ENCODE measurements around the gene YBX1.

DNA sequence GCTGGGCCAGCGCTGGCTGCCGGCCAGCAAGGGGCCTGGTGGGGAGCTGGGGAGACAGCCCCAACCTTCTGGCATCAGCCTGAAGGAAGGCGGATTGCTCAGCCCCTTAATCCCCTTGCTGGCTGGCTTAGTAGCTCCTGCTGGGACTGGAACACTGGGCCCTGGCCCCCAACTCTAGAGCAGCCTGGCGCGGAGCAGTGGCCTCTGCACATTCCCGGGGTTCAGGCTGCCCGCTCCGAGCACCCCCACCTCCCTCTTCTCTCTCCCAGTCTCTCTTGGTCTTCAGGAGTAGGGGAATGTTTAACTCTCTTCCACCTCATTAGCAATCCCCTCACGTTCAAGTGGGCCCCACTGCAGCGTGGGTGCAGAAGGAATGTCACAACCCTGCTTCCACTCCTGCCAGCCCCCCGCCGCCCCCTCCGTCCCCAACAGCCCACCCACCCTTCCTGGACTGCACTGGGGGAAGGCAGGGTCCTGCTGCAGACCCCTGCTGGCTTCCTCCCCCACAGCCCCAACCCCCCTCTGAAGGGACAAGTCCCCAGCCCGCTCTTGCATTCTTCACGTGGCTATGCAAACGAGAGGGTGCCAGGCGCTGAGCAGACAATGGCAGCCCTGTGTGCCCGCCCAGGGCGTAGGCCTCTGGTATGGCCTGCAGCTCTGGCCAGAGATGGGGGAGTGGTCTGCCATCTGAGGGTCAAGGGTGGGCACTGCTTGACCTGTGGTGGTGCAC, 58.8 kb downstream of the YBX1 start:
- TF ChIP-seq, protein P1, sequence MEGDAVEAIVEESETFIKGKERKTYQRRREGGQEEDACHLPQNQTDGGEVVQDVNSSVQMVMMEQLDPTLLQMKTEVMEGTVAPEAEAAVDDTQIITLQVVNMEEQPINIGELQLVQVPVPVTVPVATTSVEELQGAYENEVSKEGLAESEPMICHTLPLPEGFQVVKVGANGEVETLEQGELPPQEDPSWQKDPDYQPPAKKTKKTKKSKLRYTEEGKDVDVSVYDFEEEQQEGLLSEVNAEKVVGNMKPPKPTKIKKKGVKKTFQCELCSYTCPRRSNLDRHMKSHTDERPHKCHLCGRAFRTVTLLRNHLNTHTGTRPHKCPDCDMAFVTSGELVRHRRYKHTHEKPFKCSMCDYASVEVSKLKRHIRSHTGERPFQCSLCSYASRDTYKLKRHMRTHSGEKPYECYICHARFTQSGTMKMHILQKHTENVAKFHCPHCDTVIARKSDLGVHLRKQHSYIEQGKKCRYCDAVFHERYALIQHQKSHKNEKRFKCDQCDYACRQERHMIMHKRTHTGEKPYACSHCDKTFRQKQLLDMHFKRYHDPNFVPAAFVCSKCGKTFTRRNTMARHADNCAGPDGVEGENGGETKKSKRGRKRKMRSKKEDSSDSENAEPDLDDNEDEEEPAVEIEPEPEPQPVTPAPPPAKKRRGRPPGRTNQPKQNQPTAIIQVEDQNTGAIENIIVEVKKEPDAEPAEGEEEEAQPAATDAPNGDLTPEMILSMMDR (tag by site-specific recombination; IDR thresholded peaks at IDR 0.05): no peak
- TF ChIP-seq, protein P2, sequence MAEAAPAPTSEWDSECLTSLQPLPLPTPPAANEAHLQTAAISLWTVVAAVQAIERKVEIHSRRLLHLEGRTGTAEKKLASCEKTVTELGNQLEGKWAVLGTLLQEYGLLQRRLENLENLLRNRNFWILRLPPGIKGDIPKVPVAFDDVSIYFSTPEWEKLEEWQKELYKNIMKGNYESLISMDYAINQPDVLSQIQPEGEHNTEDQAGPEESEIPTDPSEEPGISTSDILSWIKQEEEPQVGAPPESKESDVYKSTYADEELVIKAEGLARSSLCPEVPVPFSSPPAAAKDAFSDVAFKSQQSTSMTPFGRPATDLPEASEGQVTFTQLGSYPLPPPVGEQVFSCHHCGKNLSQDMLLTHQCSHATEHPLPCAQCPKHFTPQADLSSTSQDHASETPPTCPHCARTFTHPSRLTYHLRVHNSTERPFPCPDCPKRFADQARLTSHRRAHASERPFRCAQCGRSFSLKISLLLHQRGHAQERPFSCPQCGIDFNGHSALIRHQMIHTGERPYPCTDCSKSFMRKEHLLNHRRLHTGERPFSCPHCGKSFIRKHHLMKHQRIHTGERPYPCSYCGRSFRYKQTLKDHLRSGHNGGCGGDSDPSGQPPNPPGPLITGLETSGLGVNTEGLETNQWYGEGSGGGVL (tag by site-specific recombination; IDR thresholded peaks at IDR 0.05): no peak
- TF ChIP-seq, protein P3, sequence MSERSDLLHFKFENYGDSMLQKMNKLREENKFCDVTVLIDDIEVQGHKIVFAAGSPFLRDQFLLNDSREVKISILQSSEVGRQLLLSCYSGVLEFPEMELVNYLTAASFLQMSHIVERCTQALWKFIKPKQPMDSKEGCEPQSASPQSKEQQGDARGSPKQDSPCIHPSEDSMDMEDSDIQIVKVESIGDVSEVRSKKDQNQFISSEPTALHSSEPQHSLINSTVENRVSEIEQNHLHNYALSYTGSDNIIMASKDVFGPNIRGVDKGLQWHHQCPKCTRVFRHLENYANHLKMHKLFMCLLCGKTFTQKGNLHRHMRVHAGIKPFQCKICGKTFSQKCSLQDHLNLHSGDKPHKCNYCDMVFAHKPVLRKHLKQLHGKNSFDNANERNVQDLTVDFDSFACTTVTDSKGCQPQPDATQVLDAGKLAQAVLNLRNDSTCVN (tag by site-specific recombination; optimal IDR thresholded peaks at IDR 0.05): no peak
- TF ChIP-seq ZNF175 (tag by site-specific recombination; IDR thresholded peaks at IDR 0.05) (no peak), ZNF785 (tag by site-specific recombination; IDR thresholded peaks at IDR 0.05) (no peak)

All from HEK293 (cell line).